Middle frontal gyrus (tissue), 1 donor: ENCODE measurements around the gene SLC35B2.

Experiments
- DNase-seq: peaks from one replicate; pipeline ENCODE4 v3.0.0-alpha.2; 2015; ENCODE audit warnings: low spot score; ENCODE audit errors: extremely low spot score

Gene SLC35B2

GRCh38 chr6:44257025-44257752, at the start of gene SLC35B2:
SLC35B2 (minus strand) TSS chr6:44257528; CDS start chr6:44257410, 118 bp downstream.
- DNase-seq, result peak; percentile 65

- DNase-seq, result no peak
Observed at GRCh38 chr6:44306710-44307109, 49.4 kb upstream of the SLC35B2 start.

GRCh38 chr6:44305200-44305725, 47.9 kb upstream of the SLC35B2 start:
- no peak for DNase-seq

- DNase-seq, result no peak
Observed at GRCh38 chr6:44304282-44305199, 47.2 kb upstream of the SLC35B2 start.

- DNase-seq, result no peak
Observed at GRCh38 chr6:44303842-44304241, 46.5 kb upstream of the SLC35B2 start.

- DNase-seq, result no peak
Observed at GRCh38 chr6:44302856-44303255, 45.5 kb upstream of the SLC35B2 start.

- DNase-seq, result no peak
Observed at GRCh38 chr6:44301782-44302564, 44.6 kb upstream of the SLC35B2 start.

GRCh38 chr6:44301106-44301505, 43.8 kb upstream of the SLC35B2 start:
- DNase-seq, result no peak

GRCh38 chr6:44300292-44300823, 43.0 kb upstream of the SLC35B2 start:
- no peak for DNase-seq

GRCh38 chr6:44298864-44299263, 41.5 kb upstream of the SLC35B2 start:
- DNase-seq, result no peak

- no peak for DNase-seq
Observed at GRCh38 chr6:44298055-44298803, 40.9 kb upstream of the SLC35B2 start.

- DNase-seq, result no peak
Observed at GRCh38 chr6:44297063-44298038, 40.0 kb upstream of the SLC35B2 start.

GRCh38 chr6:44294832-44295791, 37.8 kb upstream of the SLC35B2 start:
- DNase-seq, result no peak

GRCh38 chr6:44292661-44293365, 35.5 kb upstream of the SLC35B2 start:
- no peak for DNase-seq

GRCh38 chr6:44291841-44292240, 34.5 kb upstream of the SLC35B2 start:
- DNase-seq, result no peak

- no peak for DNase-seq
Observed at GRCh38 chr6:44289726-44290260, 32.5 kb upstream of the SLC35B2 start.

GRCh38 chr6:44286747-44287146, 29.4 kb upstream of the SLC35B2 start:
- DNase-seq, result no peak
